ENCODE measurements around the gene TRIM63.
A peak's percentile ranks its signal among the peaks of the same experiment; 100 is the strongest.

TRIM63 gene

GRCh38 chr1:26053718-26054560 is 13.5 kb downstream of the TRIM63 start:
- no peak for DNase-seq

GRCh38 chr1:26050248-26050640 is 17.2 kb downstream of the TRIM63 start:
- DNase-seq = no peak

GRCh38 chr1:26049531-26050247 is 17.7 kb downstream of the TRIM63 start:
- DNase-seq = no peak

- no peak for DNase-seq
Measured at GRCh38 chr1:26047278-26047874, 20.1 kb downstream of the TRIM63 start.

- DNase-seq = no peak
Measured at GRCh38 chr1:26046246-26047095, 21.0 kb downstream of the TRIM63 start.

GRCh38 chr1:26045722-26046245 is 21.6 kb downstream of the TRIM63 start, which contains the start of gene SLC30A2:
Gene SLC30A2, minus strand, starts transcription at chr1:26046118. Its CDS starts 222 bp downstream, at chr1:26045896.
- DNase-seq = no peak

GRCh38 chr1:26044971-26045721 is 22.3 kb downstream of the TRIM63 start:
- no peak for DNase-seq

- no peak for DNase-seq
Measured at GRCh38 chr1:26044414-26044813, 23.0 kb downstream of the TRIM63 start.

GRCh38 chr1:26043765-26044164 is 23.7 kb downstream of the TRIM63 start:
- no peak for DNase-seq

GRCh38 chr1:26041978-26042377 is 25.5 kb downstream of the TRIM63 start:
- DNase-seq = no peak

- no peak for DNase-seq
Measured at GRCh38 chr1:26041401-26041800, 26.0 kb downstream of the TRIM63 start.

GRCh38 chr1:26038904-26039303 is 28.5 kb downstream of the TRIM63 start:
- DNase-seq = no peak

GRCh38 chr1:26038477-26038876 is 29.0 kb downstream of the TRIM63 start:
- no peak for DNase-seq

- DNase-seq = no peak
Measured at GRCh38 chr1:26037904-26038303, 29.5 kb downstream of the TRIM63 start.

GRCh38 chr1:26036756-26037281 is 30.6 kb downstream of the TRIM63 start:
- no peak for DNase-seq

GRCh38 chr1:26035959-26036755 is 31.3 kb downstream of the TRIM63 start:
- DNase-seq = peak; percentile 18

GRCh38 chr1:26035203-26035958 is 32.0 kb downstream of the TRIM63 start:
- peak; percentile 75 for DNase-seq

- DNase-seq = no peak
Measured at GRCh38 chr1:26034504-26035202, 32.8 kb downstream of the TRIM63 start.

Data from NCI-H748 treated with DMSO at 0.1 percent for 48 hours (cell line).